IPS-20b (cell line): ENCODE data around the gene SSTR5.
A peak's percentile ranks its signal among the peaks of the same experiment; 100 is the strongest.

Experiments
- H3K27ac ChIP-seq: one replicate; pipeline ENCODE4 v1.5.1; 2013; ENCODE audit warnings: low read length
- H3K27me3 ChIP-seq: 2 replicates; pipeline ENCODE4 v1.6.1; 2013; ENCODE audit warnings: mild to moderate bottlenecking, low read length, inconsistent platforms; ENCODE audit not compliant: insufficient read depth
- H3K36me3 ChIP-seq: 2 replicates; pipeline ENCODE4 v1.6.1; 2013; ENCODE audit warnings: low read depth, mild to moderate bottlenecking, inconsistent platforms, low read length, moderate library complexity; ENCODE audit not compliant: insufficient read depth
- H3K4me1 ChIP-seq: 2 replicates; pipeline ENCODE4 v1.6.1; 2013; ENCODE audit warnings: mild to moderate bottlenecking, control low read depth, inconsistent platforms, low read length, moderate library complexity; ENCODE audit not compliant: insufficient read depth
- H3K4me3 ChIP-seq: 2 replicates; pipeline ENCODE4 v1.5.1; 2013; ENCODE audit warnings: mild to moderate bottlenecking, low read length, inconsistent platforms
- H3K9ac ChIP-seq: 2 replicates; pipeline ENCODE4 v1.6.1; 2013; ENCODE audit warnings: low read depth, mild to moderate bottlenecking, inconsistent platforms, low read length, moderate library complexity
- H3K9me3 ChIP-seq: 2 replicates; pipeline ENCODE4 v1.6.1; 2013; ENCODE audit warnings: mild to moderate bottlenecking, low read depth, low read length, inconsistent platforms; ENCODE audit not compliant: insufficient read depth

SSTR5 gene

DNA sequence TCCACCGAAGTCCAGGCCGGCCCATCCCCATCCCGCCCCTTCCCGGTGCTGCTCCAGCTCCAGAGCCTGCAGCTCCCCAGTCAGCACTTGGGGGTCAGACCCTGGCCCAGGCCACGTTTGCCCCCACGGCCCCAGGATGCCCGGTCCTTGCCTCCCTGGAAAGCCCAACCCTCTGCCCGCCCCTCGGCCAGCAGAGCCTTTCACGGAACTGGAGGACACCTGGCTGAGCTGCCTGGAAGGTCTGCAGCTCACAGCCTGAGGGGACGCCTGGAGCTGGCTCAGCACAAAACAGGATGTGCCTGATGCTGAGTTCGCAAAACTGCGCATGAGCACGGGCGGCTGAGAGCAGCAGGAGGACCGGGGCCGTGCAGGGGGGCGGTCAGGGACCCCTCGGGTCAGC lies 29.7 kb upstream of the SSTR5 start:
- no peaks in the 10 kb centered on the region; the same call in 1 of the 2 replicates for H3K4me1 ChIP-seq
- H3K9me3 ChIP-seq: no peaks in the 10 kb centered on the region; the same call in none of the 2 replicates
- H3K36me3 ChIP-seq: no peaks in the 10 kb centered on the region
- H3K27ac ChIP-seq: no peak overlapping the region
- H3K9ac ChIP-seq: no peak overlapping the region
- no peak overlapping the region for H3K4me3 ChIP-seq
- peaks cover 2% of the 10 kb centered on the region; the same call in 1 of the 2 replicates for H3K27me3 ChIP-seq

DNA sequence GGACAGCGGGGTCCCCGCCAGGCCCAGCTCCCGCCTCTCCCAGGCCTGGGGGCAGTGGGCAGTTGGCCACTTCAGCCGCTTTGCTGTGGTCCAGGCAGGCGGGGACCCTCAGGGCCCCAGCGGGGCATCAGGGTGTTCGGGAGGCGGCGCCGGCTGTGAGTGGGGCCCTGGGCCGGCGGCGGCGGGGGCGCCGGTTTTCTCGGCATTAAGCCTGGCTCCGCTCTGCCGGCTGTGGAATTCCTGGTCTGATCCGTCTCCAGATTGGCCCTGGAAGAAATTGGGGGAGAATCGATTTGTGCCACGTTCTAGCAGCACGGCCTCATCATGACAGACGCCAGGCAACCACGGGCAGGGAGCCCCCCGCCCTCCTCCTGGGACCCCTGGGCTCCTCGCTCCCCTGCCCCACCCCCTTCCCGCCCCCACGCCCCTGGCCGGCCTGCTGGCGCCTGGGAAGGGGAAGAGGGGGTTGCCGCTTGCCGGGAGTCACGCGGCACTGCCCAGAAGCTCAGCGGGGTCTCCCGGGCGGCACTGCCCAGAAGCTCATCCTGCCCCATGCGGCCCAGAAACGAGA lies 28.6 kb upstream of the SSTR5 start:
- no peak overlapping the region for H3K4me3 ChIP-seq
- no peak overlapping the region for H3K9ac ChIP-seq
- peaks cover 4% of the 10 kb centered on the region for H3K4me1 ChIP-seq
- peaks cover 6% of the 10 kb centered on the region; the same call in 1 of the 2 replicates for H3K27me3 ChIP-seq
- no peak overlapping the region for H3K27ac ChIP-seq
- H3K36me3 ChIP-seq: no peaks in the 10 kb centered on the region
- no peaks in the 10 kb centered on the region; the same call in none of the 2 replicates for H3K9me3 ChIP-seq

DNA sequence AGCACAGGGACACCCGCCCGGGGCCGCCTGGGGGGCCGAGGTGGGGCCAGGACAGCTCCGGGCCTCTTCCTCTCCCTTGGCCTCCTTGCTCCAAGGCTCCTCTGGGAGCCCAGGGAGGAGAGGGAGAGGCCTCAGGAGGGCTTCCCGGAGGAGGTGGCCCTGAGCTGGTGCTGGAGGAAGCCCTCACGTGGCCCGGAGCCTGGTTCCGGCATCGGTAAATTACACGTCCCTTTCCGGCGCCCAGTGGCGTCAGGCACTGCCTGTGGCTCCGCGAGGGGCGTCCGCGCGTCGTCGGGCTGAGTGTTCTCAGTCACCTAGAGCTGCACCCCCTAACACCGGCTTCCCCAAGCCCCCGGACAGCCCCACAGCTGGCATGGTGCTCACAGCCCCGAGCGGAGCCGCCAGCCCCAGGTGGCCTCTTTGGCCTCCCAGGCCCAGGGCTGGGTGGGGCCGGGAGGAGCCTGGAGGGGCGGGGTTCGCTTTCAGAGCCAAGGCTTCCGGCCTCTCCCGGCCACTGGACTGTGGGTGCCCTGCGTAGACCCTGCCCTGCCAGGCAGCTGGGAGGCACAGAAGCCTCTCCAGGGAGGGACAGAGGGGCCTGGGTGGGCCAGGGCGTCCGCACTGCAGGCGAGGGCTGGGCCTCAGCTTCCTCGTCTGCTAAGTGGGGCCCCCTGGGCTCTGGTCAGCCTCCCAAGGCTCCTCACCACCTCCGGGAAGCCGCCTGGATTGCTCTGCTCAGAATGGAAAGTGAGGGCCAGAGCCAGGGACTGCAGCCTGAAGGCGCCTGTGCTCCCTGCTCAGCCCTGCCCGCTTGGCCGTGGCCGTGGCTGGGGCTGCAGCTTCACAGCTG lies 27.9 kb upstream of the SSTR5 start:
- Histone ChIP-seq H3K36me3 (no peaks in the 10 kb centered on the region), H3K27me3 (peaks cover 6% of the 10 kb centered on the region; the same call in 1 of the 2 replicates), H3K4me3 (no peak overlapping the region), H3K9me3 (no peaks in the 10 kb centered on the region; the same call in none of the 2 replicates), H3K9ac (no peak overlapping the region), H3K4me1 (peaks cover 4% of the 10 kb centered on the region), H3K27ac (no peak overlapping the region)

DNA sequence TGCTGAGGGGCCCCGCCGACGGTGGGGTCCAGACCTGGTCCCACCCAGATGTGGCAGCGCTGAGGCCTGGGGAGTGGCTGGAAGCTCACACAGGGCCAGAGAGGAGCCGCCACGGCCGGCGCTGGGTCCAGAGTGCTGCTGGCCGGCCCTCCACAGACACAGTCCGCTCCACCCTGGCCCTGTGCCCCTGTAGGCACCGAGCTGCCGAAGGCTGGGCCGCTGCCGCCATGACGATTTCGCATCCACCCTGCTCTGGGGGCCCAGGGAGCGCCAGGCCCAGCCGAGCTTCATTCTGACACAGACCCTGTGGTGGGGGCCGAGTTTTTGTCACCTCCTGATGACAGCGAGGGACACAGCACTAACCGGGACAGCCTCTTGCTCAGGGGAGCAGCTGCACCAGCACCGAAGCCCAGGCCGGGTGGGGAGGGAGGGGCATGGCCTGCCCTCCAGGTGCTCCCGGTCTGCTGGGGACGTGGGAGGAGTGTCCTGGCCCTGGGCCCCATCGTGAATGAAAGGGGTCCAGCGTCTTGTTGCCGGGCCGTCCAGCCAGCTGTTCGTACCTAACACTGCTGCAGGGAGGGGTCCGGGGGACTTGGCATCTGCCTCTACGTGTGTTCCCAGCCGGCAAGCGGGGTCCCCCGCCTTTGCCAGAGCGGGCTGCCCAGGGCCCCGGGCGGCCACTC lies 27.1 kb upstream of the SSTR5 start:
- no peak overlapping the region for H3K4me3 ChIP-seq
- H3K9ac ChIP-seq: no peak overlapping the region
- H3K36me3 ChIP-seq: no peaks in the 10 kb centered on the region
- peaks cover 4% of the 10 kb centered on the region for H3K4me1 ChIP-seq
- H3K9me3 ChIP-seq: no peaks in the 10 kb centered on the region; the same call in none of the 2 replicates
- no peak overlapping the region for H3K27ac ChIP-seq
- H3K27me3 ChIP-seq: peaks cover 6% of the 10 kb centered on the region; the same call in 1 of the 2 replicates

DNA sequence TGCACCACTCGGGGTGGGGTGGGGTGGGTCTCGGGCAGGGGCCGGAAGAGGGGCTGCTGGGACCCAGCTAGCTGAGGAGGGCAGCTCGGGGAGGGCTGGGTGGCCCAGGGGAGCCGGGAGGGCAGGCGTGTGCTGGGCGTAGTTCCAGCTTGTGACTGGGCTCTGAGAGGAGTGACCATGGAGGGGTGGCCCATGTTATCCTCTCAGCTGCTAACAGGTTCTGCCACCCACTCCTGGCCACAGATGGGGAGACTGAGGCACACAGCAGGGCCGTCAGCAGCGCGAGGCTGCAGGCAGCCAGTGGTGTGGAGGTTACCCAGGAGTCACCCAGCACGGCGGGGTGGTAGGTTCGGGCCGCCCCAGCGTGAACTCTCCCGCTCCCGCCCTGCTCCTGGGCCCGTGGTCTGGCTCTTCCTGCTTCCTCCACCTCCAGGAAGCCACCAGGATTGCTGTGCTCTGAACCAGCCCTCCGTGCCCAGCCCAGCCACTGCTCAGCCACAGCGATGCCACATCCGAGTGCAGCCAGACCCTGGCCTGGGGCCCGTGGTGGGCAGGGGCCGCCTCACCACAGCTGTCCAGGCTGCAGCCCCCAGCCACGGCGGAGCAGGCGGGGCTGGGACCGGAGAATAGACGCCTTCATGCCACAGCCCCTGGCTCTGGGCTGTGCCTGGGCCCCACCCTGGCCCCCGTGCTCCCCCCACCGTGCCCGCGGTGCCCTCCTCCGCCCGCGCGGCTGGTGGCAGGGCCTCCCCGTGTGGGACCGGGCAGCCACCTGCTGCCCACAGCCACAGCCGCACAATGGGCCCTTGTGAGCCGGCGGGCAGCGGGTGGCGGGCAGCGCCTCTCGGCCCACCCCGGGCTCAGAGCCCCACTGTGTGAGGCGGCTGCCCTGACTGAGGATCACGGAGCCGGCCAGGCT lies 26.3 kb upstream of the SSTR5 start:
- Histone ChIP-seq H3K27ac (no peak overlapping the region), H3K36me3 (no peaks in the 10 kb centered on the region), H3K27me3 (peaks cover 6% of the 10 kb centered on the region; the same call in 1 of the 2 replicates), H3K9me3 (no peaks in the 10 kb centered on the region; the same call in none of the 2 replicates), H3K4me1 (peaks cover 4% of the 10 kb centered on the region), H3K9ac (no peak overlapping the region), H3K4me3 (no peak overlapping the region)

DNA sequence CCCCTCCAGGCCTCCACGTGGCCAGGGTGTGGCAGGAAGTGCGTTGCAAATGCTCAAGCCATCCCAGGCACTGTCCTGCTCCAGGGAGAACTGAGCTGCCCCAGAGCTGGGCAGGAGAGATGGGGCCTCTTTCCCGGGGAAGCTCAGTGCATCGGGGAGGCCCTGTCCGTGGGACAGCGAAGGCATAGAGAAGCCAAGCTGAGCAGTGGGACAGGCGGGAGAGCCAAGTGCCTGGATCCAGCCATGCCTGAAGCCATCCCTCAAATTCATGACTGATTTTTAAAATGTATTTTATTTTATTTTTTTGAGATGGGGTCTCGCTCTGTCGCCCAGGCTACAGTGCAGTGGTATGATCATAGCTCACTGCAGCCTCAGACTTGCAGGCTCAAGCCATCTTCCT lies 25.4 kb upstream of the SSTR5 start:
- no peak overlapping the region for H3K4me3 ChIP-seq
- peaks cover 4% of the 10 kb centered on the region for H3K4me1 ChIP-seq
- no peak overlapping the region for H3K9ac ChIP-seq
- H3K9me3 ChIP-seq: no peaks in the 10 kb centered on the region; the same call in 1 of the 2 replicates
- no peaks in the 10 kb centered on the region for H3K36me3 ChIP-seq
- peaks cover 6% of the 10 kb centered on the region; the same call in 1 of the 2 replicates for H3K27me3 ChIP-seq
- no peak overlapping the region for H3K27ac ChIP-seq

DNA sequence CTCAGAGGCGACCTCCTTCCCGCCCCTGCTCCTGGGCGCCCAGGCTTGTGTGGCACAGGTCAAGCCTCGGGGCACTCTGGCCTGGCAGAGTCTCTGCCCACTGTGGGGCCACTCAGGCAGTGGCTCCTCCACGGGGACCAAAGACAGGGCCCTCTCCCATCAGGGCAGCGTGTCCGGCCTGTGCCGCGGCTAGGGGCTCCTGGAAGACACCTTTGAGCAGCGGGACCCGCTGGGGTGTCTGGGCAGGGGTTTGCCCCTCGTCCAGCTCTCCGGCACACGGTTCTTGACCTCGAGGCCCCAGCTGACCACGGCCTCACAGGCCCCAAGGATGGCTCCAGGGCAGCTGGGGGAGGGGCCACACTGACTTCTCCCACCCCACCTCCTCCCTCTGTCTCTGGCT lies 24.7 kb upstream of the SSTR5 start:
- H3K36me3 ChIP-seq: no peaks in the 10 kb centered on the region
- H3K27me3 ChIP-seq: peaks cover 6% of the 10 kb centered on the region; the same call in 1 of the 2 replicates
- H3K4me3 ChIP-seq: no peak overlapping the region; the same call in 1 of the 2 replicates
- H3K27ac ChIP-seq: no peak overlapping the region
- H3K9me3 ChIP-seq: no peaks in the 10 kb centered on the region
- no peak overlapping the region for H3K9ac ChIP-seq
- H3K4me1 ChIP-seq: peaks cover 4% of the 10 kb centered on the region

DNA sequence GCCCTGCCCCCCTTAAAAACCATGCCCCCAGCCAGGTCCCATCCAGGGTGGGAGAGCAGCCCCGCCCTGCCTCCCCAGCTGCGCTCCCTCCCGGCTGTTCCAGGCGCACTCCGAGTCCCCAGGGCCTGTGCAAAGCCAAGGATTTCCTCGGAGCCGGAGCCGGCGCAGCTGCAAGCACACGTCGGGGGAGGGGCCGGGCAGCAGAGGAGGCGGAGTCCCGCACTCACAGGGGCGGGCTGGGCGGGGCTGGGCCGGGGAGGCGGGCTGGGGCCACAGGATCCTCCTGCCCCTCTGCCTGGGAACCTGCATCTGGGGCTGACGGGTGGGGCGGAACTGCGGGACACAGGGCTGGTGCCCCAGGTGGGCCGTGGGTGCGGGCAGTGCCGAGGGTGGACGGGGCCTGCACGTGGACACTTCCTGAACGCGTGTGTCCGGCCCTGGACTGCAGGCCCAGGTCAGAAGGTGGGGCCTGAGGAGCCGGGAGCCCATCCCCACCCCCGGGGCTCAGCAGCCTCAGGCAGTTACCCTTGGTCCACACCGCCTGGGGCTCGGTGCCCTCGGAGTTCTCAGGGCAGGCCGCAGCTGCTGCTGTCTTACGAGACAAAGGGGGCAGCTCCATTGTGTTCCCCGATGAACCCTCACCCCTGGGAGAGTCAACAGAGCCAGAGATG lies 24.0 kb upstream of the SSTR5 start:
- H3K4me3 ChIP-seq: peak overlapping the region; percentile 38; the same call in 1 of the 2 replicates
- H3K27ac ChIP-seq: no peak overlapping the region
- H3K4me1 ChIP-seq: peaks cover 4% of the 10 kb centered on the region
- H3K27me3 ChIP-seq: peaks cover 6% of the 10 kb centered on the region; the same call in 1 of the 2 replicates
- H3K36me3 ChIP-seq: no peaks in the 10 kb centered on the region
- H3K9me3 ChIP-seq: no peaks in the 10 kb centered on the region
- H3K9ac ChIP-seq: peak overlapping the region; percentile 37; the same call in 1 of the 2 replicates

DNA sequence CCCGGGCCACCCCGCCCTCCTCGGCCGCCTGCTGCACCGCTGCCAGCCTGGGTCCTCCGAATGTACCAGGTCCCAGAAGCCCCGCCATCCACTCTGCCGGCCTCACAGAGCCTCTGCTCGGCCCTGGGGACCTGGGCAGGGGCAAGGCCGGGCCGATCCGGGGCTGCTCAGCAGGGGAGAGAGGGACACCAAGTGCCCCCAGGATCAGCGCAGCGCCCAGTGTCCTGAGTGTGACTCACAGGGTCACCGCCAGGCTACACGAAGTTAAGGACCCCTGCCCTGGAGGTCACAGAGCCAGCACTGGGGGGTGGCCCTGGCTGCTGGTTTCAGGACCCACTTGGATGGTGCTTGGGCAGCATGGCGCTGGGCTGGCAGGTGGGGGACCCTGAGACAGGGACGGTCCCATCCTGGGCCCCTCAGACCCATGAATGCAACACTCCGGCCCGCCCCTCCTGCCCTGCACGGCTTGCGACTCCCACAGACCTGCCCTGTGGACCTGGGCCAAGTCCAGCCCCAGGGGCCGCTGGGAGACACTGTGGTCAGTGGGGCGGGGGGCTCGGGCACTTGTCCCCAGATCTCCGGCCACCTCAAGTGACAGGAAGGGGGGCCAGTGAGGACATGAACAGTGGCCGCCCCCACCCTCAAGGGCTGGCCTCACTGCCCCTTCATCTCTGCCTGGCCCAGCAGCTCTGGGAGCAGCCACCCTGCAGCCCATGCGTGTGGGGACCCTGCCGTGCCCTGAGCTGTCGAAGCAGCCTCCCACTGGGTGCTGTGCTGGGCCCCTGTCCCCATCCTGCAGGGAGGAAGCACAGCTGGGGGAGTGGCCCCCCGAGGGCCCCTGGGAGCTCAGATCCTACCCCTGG lies 23.2 kb upstream of the SSTR5 start:
- Histone ChIP-seq H3K27ac (no peak overlapping the region), H3K27me3 (peaks cover 6% of the 10 kb centered on the region; the same call in 1 of the 2 replicates), H3K9me3 (no peaks in the 10 kb centered on the region), H3K9ac (no peak overlapping the region), H3K4me1 (peaks cover 4% of the 10 kb centered on the region), H3K4me3 (no peak overlapping the region), H3K36me3 (no peaks in the 10 kb centered on the region)

DNA sequence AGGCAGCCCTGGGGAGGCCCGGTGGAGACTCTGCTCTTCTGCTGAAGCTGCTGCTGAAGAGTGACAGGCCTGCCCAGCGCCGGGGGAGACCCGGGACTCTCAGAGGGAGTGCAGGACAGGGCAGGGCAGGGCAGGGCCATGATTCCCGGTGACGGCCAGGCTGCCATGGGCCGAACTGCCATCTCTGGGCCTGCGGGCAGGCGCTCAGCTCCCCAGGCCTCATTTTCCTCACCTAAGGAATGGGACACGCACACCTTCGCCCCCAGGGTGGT lies 22.6 kb upstream of the SSTR5 start:
- Histone ChIP-seq H3K27ac (no peak overlapping the region), H3K4me3 (no peak overlapping the region), H3K4me1 (peaks cover 4% of the 10 kb centered on the region), H3K27me3 (peaks cover 6% of the 10 kb centered on the region; the same call in 1 of the 2 replicates), H3K36me3 (no peaks in the 10 kb centered on the region), H3K9me3 (no peaks in the 10 kb centered on the region), H3K9ac (no peak overlapping the region)
